ENCODE measurements around the gene TBCD. TPM values are rescaled to one million over a fixed set of nuclear protein-coding genes. Genes with fewer than 3 reads are reported as not detected.

The TBCD gene
- 30.2 and 36.9 TPM in 2 replicates for total RNA-seq

GRCh38 chr17:82751571-82752370 lies at the start of gene TBCD:
Gene TBCD (plus strand): TSS chr17:82752065. CDS start chr17:82752194, 129 bp downstream.

GRCh38 chr17:82716203-82717010 lies 35.5 kb upstream of the TBCD start, which contains the start of gene FN3KRP:
Gene FN3KRP (plus strand): TSS chr17:82716706. CDS start chr17:82716756, 50 bp downstream.

GRCh38 chr17:82734987-82735866 lies 16.6 kb upstream of the TBCD start, which contains the start of gene FN3K:
Gene FN3K (plus strand): TSS chr17:82735615. CDS start chr17:82735637, 22 bp downstream.

GRCh38 chr17:82839617-82840292 lies 87.9 kb downstream of the TBCD start, which contains the start of gene ZNF750:
Gene ZNF750 (minus strand): TSS chr17:82840022. CDS start chr17:82832454, 7,568 bp downstream.

Other genes starting within 250 kb of the TBCD start
- gene FOXK2, start 232.3 kb upstream of the TBCD start, total RNA-seq: 44.6 and 48.0 TPM in 2 replicates
- 43.1 and 65.4 TPM in 2 replicates for gene WDR45B, start 103.6 kb upstream of the TBCD start, total RNA-seq
- gene RAB40B, start 53.4 kb upstream of the TBCD start, total RNA-seq: 1.8 and 5.4 TPM in 2 replicates
- 11.6 and 21.8 TPM in 2 replicates for gene FN3KRP, start 35.4 kb upstream of the TBCD start, total RNA-seq
- gene FN3K, start 16.4 kb upstream of the TBCD start, total RNA-seq: 1.4 and 3.3 TPM in 2 replicates
- gene ZNF750, start 88.0 kb downstream of the TBCD start, total RNA-seq: not detected in 2 replicates